Neutrophil (primary cell): ENCODE results near the gene PCED1B.

Experiments used
- H3K27ac ChIP-seq: fragments of 200-600 bp; sonication (generic); 2 replicates; pipeline ENCODE4 v1.5.1; 2016; ENCODE audit warnings: mild to moderate bottlenecking, moderate library complexity
- H3K27me3 ChIP-seq: fragments of 200-600 bp; sonication (generic); 2 replicates; pipeline ENCODE4 v1.6.0; 2016; ENCODE audit warnings: mild to moderate bottlenecking
- H3K36me3 ChIP-seq: fragments of 200-600 bp; sonication (generic); 2 replicates; pipeline ENCODE4 v1.5.1; 2017
- H3K4me1 ChIP-seq, 2 experiments: fragments of 200-600 bp in 1 of 2; sonication (generic) in 1 of 2; 1 replicate in 1 of 2; 2 replicates in 1 of 2; pipeline versions ENCODE4 v1.5.1 to v1.6.1; 2013 to 2016; ENCODE audit warnings: low read depth in 1 of 2, low read length in 1 of 2, mild to moderate bottlenecking in 1 of 2, moderate library complexity in 1 of 2; ENCODE audit not compliant: control insufficient read depth in 1 of 2, insufficient read depth in 1 of 2
- H3K4me3 ChIP-seq, 2 experiments: fragments of 200-600 bp in 1 of 2; sonication (generic) in 1 of 2; 1 replicate in 1 of 2; 2 replicates in 1 of 2; pipeline ENCODE4 v1.5.1; 2013 to 2016; ENCODE audit warnings: low read depth in 1 of 2, low read length in 1 of 2, mild to moderate bottlenecking in 1 of 2, moderate library complexity in 1 of 2
- H3K9me3 ChIP-seq: fragments of 200-600 bp; sonication (generic); 2 replicates; pipeline ENCODE4 v1.5.1; 2016
- TF ChIP-seq, protein P1 (sequence below): fragments of 200-600 bp; sonication (generic); IDR thresholded peaks from 2 replicates; pipeline ENCODE4 v1.5.1; 2016; ENCODE audit warnings: antibody characterized with exemption

PCED1B gene

DNA sequence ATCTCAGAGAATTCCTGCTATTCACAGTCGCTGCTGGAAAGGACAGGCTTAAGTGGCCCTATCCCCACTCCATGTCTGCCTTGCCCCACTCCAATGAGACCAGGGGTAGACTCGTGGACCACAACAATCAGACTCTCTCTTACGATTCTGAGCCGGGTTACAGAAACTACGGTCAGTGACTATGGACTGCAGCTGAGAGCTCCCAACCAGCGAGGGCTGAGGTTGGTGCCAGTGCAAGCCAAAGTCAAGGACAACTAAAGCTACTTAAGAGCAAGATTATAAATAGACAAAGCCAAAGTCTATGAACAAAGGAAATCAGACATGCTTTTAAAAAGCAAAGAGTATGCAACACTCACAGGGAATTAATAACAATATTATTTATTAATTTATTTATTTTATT is 18.7 kb downstream of the PCED1B start:
- no peak overlapping the region for H3K27ac ChIP-seq
- no peaks in the 10 kb centered on the region for H3K9me3 ChIP-seq
- H3K36me3 ChIP-seq = no peaks in the 10 kb centered on the region
- H3K27me3 ChIP-seq = no peaks in the 10 kb centered on the region
- TF ChIP-seq, protein P1, sequence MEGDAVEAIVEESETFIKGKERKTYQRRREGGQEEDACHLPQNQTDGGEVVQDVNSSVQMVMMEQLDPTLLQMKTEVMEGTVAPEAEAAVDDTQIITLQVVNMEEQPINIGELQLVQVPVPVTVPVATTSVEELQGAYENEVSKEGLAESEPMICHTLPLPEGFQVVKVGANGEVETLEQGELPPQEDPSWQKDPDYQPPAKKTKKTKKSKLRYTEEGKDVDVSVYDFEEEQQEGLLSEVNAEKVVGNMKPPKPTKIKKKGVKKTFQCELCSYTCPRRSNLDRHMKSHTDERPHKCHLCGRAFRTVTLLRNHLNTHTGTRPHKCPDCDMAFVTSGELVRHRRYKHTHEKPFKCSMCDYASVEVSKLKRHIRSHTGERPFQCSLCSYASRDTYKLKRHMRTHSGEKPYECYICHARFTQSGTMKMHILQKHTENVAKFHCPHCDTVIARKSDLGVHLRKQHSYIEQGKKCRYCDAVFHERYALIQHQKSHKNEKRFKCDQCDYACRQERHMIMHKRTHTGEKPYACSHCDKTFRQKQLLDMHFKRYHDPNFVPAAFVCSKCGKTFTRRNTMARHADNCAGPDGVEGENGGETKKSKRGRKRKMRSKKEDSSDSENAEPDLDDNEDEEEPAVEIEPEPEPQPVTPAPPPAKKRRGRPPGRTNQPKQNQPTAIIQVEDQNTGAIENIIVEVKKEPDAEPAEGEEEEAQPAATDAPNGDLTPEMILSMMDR = no peak
- no peak overlapping the region for H3K4me3 ChIP-seq
- H3K4me1 ChIP-seq = no peaks in the 10 kb centered on the region

- no peak overlapping the region for H3K27ac ChIP-seq
- no peak overlapping the region for H3K4me3 ChIP-seq
- H3K27me3 ChIP-seq = no peaks in the 10 kb centered on the region
- no peaks in the 10 kb centered on the region for H3K36me3 ChIP-seq
- TF ChIP-seq, protein P1 = no peak
- H3K4me1 ChIP-seq = no peaks in the 10 kb centered on the region
- H3K9me3 ChIP-seq = no peaks in the 10 kb centered on the region
Observed at GRCh38 chr12:47099610-47100009, 20.2 kb downstream of the PCED1B start.

GRCh38 chr12:47100160-47100559 is 20.7 kb downstream of the PCED1B start:
- no peak overlapping the region for H3K27ac ChIP-seq
- H3K4me3 ChIP-seq = no peak overlapping the region
- no peaks in the 10 kb centered on the region for H3K36me3 ChIP-seq
- no peaks in the 10 kb centered on the region for H3K4me1 ChIP-seq
- no peaks in the 10 kb centered on the region for H3K9me3 ChIP-seq
- TF ChIP-seq, protein P1 = no peak
- H3K27me3 ChIP-seq = no peaks in the 10 kb centered on the region

DNA sequence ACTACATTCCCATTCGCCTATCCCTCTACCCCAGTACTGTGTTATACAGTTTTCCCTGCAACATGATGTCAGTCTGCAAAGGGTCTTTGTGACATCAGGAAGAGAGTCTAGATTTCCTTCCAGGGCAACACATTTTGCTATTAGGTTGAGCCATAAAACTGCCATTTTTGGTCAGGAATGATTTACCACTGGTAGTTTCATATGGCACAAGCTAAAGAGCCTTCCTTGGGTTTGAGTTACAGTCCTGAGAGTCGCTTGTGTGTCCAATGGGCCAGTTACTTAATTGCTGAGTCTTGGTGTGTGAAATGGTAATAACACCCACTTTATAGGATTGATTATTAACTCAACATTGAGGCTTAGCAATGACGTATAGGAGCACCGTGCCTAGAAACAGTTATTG is 23.0 kb downstream of the PCED1B start:
- no peaks in the 10 kb centered on the region for H3K9me3 ChIP-seq
- H3K36me3 ChIP-seq = no peaks in the 10 kb centered on the region
- H3K4me1 ChIP-seq = no peaks in the 10 kb centered on the region
- H3K27ac ChIP-seq = no peak overlapping the region
- TF ChIP-seq, protein P1 = no peak
- no peak overlapping the region for H3K4me3 ChIP-seq
- H3K27me3 ChIP-seq = no peaks in the 10 kb centered on the region

DNA sequence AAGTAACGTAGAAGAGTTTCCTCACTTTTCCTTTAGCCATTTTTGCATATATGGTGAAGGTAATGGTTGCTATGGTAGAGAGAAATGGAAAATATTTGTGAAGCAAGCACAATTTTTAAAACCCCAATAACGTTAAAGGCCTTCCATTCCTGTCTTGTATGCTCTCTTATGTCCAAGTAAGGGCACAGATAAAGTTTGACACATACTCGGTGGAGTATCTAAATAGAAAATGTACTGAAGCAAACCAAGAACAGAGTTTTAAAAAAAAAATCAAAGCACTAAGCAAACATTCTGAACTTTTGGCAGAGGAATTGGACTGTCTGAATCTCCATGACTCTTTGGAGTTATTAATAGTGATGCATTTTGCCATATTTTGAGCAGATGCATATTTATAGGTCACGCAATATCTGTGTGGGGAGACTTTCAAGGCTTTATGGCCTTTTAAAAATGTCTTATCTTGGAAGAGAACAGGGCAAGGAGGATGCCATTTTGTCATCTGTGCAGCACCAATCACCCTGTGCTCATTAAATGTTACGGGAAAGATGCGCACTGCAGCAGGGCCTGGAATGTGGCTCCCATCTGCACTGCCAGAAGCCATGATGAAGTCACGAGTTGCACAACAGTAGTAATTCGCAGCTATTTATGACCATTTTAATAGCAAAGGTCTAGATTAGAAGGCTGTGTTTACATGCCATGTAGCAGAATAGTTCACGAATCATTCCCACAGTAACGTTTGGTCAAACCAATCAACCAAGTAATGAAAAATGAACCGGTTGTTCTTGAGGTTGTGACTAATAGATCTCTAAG is 23.6 kb downstream of the PCED1B start:
- no peaks in the 10 kb centered on the region for H3K9me3 ChIP-seq
- H3K27me3 ChIP-seq = no peaks in the 10 kb centered on the region
- H3K4me1 ChIP-seq = no peaks in the 10 kb centered on the region
- H3K36me3 ChIP-seq = no peaks in the 10 kb centered on the region
- TF ChIP-seq, protein P1 = no peak
- H3K4me3 ChIP-seq = no peak overlapping the region
- H3K27ac ChIP-seq = no peak overlapping the region
